NCI-H187 (cell line): ENCODE data around the gene AQP12B.
"Not testable (repeated sequence)": the region's sequence is repeated elsewhere in the genome, so short reads cannot be mapped to it uniquely, and the experiment has no call there.

ENCODE experiments used
- DNase-seq, 2 experiments: peaks; one replicate each; lab custom pipeline; 2025; lab: John Stamatoyannopoulos, UW

The AQP12B gene

DNA sequence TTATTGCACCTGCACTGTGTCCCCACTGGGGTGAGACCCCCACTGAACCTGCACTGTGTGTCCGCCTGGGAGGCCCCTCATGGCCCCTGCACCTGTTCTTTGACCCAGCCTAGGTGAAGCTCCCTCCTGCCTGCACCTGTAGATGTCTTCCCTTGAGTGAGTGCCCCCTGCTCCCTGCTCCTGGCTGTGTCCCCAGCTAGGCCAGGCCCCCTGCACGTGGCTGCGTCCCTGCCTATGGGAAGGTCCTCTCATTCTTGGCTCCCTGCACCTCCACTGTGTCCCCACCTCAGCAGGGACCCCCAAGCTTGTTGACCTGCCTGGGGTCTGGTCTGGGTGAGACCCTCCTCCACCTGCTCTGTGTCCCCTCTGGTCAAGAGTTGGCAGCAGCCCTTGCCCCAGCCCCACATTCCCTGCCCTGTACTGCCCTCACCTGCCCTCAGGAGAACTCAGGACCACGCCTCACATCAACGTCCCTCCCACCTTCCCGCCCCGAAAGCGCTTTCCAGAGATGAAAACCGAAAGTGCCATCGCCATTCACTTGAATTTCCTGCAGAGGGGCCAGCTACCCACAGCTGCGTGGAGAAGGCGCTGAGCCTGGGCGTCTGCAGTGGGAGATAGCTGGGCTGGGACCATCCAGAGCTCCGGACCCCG is 769 bp upstream of the AQP12B start:
- not testable (repeated sequence) for DNase-seq

DNA sequence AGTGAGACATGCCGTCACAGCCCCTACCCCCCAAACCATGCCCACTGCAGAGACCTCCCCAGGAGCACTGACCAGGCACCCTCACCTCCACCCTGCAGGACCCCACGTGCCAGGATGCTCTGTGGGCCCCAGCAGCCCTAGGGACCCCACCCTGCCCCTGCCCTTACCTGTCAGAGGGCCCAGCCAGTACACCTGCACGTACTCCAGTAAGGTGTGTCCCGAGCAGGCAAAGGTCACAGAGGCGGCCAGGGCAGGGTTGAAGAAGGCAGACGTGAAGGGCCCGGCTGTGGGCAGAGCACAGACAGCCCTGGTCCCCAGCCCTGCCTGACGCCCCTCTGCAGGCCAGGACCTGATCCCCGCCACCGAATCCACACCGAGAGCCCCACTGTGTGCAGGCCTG is 2.5 kb downstream of the AQP12B start:
- DNase-seq, result not testable (repeated sequence)

DNA sequence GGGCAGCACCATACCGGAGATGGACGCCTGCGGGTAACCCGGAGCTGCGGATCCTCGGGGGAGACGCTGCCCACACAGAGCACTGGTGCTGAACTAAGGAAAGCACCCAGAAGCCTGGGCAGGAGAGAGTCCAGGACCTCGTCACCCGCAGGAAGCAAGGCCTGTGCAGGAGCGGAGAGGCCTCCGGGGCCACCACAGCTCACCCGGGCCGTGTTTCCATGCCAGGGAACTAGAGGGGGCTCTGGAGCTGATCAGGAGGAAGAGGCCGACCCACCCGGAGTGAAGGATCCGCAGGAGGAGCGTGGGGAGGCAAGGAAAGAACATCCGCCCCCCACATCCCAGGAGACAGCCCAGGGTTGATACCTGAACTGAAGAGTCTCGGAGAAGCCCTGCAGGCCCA is 3.8 kb downstream of the AQP12B start:
- not testable (repeated sequence) for DNase-seq

DNA sequence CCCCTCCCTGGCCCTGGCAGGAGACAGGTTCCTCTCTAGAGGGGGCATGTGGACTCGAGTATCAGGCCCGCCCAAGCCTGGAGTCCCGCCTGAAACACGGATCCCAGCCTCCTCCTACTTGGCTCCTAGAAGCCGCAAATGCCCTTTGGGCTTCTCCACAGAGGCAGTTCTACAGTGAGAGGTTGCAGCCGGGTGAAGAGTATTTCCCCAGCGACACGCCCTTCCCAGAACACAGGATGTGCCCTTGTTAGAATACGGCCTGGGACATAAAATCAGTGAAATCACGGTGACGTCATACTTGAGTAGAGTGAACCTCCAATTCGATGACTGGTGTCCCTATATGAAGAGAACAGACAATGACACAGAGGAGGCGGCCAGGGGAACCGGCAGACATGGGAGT is 4.6 kb downstream of the AQP12B start:
- not testable (repeated sequence) for DNase-seq

DNA sequence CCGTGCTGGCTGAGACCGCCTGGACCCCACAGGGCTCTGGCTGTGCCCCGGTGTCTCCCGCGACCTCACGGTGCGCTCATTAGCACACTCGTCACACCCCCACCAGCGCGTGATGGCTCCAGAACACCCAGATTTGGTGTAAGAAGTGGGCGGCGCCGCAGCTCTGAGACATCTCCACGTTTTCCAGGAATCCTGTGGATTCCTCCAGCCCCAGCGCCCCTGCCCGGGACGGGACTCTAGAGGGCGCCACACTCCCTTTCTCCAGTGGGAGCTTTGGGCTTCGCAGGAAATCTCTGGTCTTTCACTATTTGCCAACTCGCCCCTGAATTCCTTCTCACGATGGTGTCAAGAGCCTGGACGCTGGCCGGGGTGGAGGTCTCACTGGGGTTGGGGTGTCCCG is 7.3 kb downstream of the AQP12B start:
- not testable (repeated sequence) for DNase-seq

DNA sequence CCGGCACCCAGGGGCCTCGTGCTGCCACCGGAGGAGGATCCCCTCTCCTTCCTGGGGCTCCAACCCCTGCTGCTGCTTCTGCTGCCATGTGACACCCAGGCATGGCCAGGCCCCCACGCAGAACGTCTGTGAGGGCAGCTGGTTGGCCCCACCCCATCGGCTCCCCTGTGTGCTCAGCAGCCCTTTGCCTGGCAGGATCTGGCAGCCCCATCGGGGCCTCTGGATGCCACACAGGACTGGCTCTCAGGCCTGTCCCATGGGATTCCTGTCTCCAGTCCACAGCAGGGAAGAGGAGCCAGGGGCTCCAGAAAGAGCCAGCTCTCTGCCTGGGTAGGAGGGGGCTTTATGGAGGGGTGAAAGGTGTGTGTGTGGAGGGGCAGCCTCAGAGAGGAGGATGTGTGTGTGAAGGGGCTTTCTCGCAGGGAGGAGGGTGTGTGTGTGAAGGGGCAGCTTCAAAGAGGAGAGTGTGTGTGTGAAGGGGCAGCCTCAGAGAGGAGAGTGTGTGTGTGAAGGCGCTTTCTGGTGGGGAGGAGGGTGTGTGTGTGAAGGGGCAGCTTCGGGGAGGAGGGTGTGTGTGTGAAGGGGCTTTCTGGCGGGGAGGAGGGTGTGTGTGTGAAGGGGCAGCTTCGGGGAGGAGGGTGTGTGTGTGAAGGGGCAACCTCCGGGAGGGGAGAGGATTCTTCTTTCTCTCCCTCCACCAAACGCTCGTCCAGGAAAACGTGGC is 8.1 kb downstream of the AQP12B start:
- not testable (repeated sequence) for DNase-seq

DNA sequence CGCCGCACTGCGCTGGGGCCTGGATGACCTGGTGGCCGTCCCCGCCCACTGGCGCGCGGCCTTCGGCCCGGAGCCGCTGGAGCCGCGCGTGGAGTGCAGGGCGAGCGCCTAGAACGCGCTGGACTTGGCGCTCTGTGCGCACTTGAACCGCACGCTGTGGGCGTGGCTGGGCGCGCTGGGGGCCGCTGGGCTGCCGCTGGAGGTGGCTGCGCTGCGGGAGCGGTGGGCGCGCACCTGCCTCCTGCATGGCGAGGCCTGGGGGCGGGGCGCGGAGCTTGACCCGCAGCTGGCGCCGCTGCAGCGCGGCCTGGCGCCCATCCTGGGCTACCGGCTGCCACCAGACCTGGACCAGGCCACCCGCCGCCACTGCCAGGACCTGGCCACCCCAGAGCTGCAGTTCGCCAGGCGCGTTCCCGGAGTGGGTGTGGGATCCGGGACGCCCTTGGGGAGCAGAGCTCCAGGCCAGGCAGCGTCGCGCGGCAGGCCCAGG is 9.9 kb downstream of the AQP12B start:
- no peak for DNase-seq

DNA sequence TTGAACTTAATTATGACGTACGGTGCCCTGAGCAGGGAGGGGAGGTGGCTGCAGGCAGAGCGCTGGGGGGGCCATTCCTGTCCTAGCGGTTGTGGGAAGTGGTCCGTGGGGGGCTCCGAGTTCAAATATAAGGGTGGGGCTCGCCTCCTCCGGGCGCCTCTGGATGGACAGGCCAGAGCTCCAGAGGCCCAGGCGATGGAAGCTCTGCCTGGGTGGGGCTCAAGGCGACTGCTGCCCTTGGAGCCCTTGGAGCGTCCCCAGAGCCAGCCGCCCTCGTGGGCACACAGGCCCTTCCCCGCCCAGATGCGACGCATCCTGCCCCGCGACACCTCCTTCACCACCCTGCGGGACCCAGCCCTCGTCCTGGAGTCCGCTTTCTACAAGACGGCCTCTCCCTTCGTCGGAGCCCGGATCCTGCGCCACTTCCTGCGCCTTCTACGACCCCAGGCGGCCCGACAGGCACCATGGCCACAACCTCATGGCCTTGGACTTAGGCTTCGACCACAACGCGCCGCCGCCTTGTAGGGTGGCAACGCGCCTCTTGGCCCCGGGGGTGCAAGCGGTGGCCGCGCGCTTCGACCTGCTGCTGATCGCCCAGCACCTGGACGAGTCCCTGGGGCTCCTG is 10.5 kb downstream of the AQP12B start:
- no peak for DNase-seq

DNA sequence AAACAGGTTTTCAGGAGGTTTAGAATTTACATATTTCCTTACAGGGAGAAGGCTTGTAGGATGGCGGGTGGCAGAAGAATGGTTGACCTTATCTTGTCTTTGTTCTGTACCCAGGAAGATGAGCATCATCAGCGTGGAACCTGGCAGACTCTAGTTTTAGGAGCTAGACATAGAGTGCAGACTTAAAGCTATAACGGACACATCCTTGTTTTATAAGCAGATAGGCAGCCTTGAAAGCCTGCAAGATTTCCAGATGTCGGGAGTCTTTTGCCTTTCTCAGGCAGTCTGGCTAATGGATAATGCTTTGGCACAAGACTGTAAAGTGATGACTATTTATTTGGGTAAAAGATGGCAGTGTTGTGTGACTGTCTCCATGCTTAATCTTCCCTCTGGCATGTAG is 11.7 kb downstream of the AQP12B start:
- DNase-seq, result no peak

DNA sequence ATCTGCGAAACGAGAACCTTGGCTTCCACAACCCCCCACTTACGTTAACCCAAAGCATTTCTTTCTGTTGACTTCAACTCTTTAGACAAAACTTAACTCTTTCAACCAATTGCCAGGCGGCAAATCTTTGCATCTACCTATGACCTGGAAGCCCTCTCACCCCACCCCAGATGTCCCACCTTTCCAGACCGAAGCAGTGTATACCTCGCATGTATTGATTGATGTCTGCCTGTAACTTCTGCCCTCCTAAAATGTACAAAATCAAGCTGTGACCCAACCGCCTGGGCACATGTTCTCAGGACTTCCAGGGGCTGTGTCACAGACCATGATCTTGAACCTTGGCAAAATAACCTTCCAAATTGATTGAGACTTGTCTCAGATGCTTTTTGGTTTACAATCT is 12.3 kb downstream of the AQP12B start:
- no peak for DNase-seq

DNA sequence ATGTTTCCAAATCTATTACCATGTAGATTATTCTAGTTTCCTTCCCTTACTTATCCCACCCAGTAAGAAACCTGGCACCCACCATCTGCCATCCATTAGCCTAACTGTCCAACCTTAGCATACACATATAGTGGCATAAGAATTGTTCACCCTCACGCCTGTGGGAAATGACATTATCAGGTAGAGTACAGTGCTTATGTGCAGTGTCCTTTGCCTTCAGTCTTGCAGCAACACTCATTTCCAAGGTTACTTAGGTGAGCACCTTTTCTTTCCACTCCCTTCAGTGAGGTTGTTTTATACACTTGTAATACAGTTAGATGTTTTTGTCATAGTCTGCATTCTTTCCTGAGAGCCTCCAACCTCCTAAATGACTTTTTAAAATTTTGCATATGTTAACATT is 18.1 kb downstream of the AQP12B start:
- DNase-seq, result no peak

DNA sequence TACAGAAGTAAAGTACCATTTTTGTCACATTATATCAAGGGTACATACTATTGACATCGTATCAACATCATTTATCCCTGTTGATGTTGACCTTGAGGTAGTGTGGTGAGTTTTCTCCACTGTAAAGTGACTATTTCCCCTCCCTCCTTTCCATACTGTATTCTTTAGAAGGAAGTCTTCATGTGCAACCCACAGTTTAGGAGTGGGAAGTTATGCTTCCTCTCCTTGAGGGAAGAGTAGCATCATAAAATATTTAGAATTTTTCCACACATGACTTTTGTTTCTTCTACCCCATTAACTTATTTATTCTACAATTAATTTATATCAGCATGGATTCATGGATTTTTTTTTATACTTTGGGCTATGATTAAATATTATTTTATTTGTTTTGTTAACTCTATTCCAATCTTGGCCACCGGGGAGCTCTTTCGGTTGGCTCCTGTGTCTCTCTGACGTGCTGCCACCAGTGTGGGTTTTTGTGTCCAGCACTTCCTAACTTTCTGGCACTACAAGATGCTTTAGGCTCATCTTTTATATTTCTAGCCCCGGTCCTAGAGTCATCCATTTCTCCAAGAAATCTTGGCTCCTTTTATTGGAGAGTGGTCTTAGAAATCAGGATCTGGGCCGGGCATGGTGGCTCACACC is 19.0 kb downstream of the AQP12B start:
- no peak for DNase-seq

DNA sequence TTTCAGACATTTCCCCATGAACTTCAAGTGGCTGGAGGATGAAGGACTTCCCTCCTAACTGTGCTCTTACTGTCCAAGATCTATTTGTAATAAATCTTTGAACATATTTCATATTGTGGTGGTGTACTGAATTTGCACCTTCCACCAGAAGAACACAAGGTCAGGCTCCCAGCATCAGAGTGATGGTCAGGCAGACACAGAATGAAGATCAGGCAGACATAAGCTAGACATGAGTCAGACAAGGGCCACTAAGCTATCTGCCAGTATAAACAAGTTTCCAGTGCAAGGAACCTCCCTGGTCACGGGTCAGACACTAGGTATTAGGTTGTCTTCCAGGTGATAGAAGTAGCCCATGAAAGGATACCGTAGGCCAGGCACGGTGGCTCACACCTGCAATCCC is 20.0 kb downstream of the AQP12B start:
- no peak for DNase-seq

DNA sequence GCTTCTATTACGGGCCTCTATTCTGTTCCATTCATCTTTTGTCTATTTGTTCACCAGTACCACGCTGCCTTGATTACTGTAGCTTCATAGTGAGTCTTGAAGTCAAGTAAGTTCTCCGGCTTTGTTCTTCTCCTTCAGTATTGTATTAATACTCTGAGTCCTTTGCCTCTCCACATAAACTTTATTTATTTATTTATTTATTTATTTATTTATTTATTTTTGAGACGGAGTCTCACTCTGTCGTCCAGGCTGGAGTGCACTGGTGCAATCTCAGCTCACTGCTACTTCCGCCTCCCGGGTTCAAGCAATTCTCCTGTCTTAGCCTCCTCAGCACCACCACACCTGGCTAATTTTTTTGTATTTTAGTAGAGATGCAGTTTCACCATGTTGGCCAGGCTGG is 22.8 kb downstream of the AQP12B start:
- not testable (repeated sequence) for DNase-seq

DNA sequence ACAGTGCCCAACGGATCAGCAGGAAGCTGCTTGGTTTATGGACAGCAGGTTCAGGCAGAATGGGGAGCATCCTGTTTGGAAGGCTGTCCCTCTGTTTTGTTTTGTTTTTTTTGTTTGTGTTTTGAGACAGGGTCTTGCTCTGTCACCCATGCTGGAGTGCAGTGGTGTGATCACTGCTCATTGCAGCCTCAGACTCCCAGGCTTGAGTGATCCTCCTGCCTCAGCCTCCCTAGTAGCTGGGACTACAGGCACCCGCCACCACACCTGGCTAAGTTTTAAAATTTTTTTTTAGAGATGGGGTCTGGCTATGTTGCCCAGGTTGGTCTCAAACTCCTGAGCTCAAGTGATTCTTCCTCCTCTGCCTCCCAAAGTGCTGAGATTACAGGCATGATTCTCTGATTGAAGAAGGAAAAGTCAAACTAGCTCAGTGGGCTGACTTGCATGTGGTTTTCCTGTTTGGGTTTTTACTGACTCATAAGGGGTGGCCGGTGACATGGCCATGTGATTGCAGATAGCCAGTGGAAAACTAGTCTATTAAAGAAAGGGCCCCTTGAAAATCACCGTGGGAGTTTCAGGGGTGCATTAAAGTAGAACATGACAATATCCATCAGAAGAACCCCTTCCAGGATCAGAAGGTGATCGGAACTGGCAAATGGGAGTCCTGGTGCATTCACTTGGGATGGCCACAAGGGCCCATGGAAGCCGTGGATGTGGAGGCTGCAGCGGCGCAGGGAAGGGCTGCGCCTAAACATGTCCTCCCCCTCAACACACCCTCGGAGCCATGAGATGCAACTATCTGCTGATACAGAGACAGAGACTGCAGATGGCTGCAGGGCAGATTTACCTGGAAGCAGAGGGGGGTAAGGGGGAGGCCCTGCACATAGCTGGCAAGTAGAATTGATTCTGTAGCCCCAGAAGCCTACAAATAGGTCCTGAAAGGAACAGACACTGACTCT is 26.5 kb downstream of the AQP12B start:
- no peak for DNase-seq

DNA sequence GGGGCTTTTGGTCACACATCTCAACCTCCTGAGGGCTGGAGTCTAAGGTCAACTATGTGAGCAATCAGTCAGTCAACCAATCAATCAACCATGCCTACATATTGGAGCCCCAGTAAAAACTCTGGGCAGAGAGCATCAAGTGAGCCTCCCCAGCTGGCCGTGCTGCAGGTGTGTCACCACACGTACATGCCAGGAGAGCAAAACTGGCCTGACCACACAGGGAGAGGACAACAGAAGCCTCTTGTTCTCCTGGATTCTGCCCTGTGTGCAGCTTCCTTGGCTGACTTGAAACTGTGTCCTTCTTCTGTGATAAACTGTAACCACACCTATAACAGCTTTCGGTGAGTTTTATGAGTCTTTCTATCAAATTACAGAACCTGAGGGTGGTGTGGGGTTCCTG is 31.5 kb downstream of the AQP12B start:
- DNase-seq, result no peak

DNA sequence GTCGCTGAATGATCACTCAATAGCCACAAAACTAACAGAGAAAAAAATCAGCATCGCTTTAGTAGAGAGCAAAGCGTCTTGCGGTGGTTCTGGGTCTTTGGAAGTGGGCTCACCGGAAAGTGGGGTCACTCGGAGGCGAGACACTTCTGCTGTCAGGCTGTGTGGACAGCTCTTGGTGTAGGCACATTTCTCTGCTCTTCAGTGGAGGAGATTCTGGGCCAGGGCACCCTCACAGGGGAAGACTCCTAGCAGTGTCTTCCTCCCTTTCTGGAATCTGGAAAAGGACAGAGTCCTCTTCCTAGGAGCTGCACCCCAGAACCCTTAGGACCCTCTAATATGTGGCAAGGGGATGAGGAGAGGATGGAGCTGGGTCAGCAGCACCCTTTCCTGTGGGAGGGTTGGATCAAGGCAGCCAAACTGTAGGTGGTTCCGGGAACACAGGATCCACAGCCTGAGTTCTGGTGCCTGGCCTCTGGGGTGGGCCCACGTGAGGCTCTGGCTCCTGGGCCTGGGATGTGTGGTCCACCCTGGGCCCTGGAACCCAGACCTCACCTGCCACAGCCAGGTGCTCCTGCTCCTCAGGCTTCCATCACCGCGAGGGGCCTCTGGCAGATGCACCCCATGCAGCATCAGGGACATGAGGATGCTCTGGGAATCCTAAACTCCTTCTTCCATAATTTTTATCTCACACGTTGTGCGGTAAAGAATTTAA is 32.3 kb downstream of the AQP12B start:
- DNase-seq, result no peak

DNA sequence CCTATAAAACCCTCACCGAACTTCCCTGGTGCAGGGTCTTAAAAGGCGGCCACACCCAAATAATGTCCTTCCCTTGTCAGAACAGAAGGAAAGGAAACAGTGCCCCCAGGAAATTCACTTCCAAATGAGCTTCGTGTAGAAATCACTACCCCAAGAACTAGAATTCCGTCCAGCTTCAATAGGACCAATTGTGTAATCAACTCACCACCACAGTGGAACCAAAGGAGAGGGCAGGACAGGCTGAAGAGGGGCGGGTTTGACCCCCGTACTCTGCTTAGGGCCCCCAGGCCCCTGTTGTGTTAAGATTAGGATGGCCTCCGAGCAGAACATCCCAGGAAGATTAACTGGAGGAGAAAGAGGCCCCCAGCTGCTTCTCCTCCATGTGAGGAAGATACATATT is 33.4 kb downstream of the AQP12B start:
- no peak for DNase-seq

DNA sequence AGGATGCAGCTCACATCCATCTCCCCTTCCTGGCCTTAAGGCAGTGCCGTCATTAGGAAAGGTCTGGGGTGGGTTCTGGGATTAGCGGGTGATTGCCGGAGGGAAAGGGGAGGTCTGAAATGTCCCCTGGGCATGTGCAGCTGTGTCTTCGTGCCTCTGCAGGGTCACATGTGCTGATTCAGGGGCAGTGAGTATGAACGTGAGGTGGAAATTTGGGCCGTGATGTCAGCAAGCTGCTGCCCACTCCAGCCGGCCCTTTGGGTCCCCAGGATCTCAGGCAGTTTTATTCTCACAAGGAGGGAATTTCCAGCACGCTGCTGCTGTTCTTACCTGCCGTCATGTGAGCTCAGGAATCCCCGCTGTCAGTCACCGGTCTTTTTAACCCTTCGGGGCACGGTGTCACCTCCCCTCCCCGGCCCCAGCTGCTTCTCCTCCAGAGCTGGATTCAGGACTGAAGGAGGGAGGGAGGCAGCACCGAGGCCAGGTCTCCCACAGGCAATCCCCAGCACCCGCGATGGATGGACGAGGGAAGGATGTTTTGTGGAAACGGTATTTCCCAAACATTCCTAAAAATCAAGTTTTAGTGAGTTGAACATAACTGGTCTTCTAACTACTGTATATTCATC is 33.9 kb downstream of the AQP12B start:
- no peak for DNase-seq

DNA sequence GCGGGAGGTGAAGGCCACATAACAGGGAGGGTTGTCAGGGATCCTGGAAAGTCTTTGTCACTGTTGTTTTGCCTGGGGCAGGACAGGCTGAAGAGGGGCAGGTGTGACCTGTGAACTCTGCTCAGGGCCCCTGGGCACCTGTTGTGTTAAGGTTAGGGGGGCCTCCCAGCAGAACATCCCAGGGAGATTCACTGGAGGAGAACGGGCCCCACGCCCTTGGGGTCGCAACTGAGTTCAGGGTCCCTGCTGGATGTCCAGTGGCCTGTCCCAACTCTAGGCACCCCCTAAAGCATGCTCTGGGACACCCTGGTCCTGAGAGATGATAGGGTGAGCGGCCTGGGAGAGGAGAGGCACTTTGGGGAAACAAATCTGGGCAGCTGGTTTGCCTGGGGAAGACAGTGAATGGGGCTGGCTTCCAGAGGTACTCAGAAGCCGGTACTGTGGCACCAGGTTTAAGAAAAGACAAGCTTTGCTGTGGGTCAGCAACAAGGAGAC is 34.5 kb downstream of the AQP12B start:
- DNase-seq, result no peak
